ENCODE measurements around the gene SLC4A7. TPM values are rescaled to one million over a fixed set of nuclear protein-coding genes. Genes with fewer than 3 reads are reported as not detected.
A peak's percentile ranks its signal among the peaks of the same experiment; 100 is the strongest.

Gene SLC4A7
- total RNA-seq, 2 experiments from 2014 or later, result 48.0 to 48.8 TPM

GRCh38 chr3:27454914-27455313 is 29.3 kb downstream of the SLC4A7 start:
- ChIA-PET CTCF (interaction anchor here (1.1 to 1.5 kb wide), 2 partner anchors 13 to 43 kb away, joined by 3 to 8 read pairs; no protein-coding TSS in a partner anchor), POLR2A (no interaction called here)
- no peak for TF ChIP-seq CTCF (IDR thresholded peaks at IDR 0.05)
- Mint-ChIP-seq H3K4me1 (ENCODE audit: low read depth) (peaks cover 50% of the 10 kb centered on the region), H3K27ac (peak overlapping the region; percentile 46), H3K4me3 (no peak overlapping the region), H3K36me3 (ENCODE audit: low read depth) (peaks cover 14% of the 10 kb centered on the region), H3K27me3 (no peaks in the 10 kb centered on the region), H3K9me3 (no peaks in the 10 kb centered on the region)
- DNase-seq, result no peak
- intact Hi-C loops (cut with micrococcal nuclease), result no loop called here
- peak; percentile 92 for ATAC-seq

- Mint-ChIP-seq H3K9me3 (no peaks in the 10 kb centered on the region), H3K27me3 (no peaks in the 10 kb centered on the region), H3K4me1 (ENCODE audit: low read depth) (peaks cover 52% of the 10 kb centered on the region), H3K36me3 (ENCODE audit: low read depth) (peaks cover 16% of the 10 kb centered on the region), H3K27ac (peak overlapping the region; percentile 87), H3K4me3 (peak overlapping the region; percentile 25)
- CTCF ChIA-PET, result interaction anchor here (1.1 to 1.5 kb wide), 2 partner anchors 13 to 42 kb away, joined by 3 to 8 read pairs; no protein-coding TSS in a partner anchor
- DNase-seq (no peak), ATAC-seq (peak; percentile 54)
- POLR2A ChIA-PET, result no interaction called here
- intact Hi-C loops (cut with micrococcal nuclease), result no loop called here
- TF ChIP-seq CTCF (IDR thresholded peaks at IDR 0.05), result no peak
Observed at GRCh38 chr3:27454461-27454860, 29.7 kb downstream of the SLC4A7 start.

- DNase-seq (no peak), ATAC-seq (no peak)
- CTCF ChIA-PET, result interaction anchor here (1.2 to 1.9 kb wide), 4 partner anchors 15 to 229 kb away, joined by 3 to 7 read pairs (median 6); no protein-coding TSS in a partner anchor
- H3K36me3 Mint-ChIP-seq (ENCODE audit: low read depth), result peaks cover 21% of the 10 kb centered on the region
- H3K4me1 Mint-ChIP-seq (ENCODE audit: low read depth), result peaks cover 50% of the 10 kb centered on the region
- intact Hi-C loops (cut with micrococcal nuclease), result no loop called here
- no peak for TF ChIP-seq CTCF (IDR thresholded peaks at IDR 0.05)
- no peaks in the 10 kb centered on the region for H3K9me3 Mint-ChIP-seq
- no peak overlapping the region for H3K4me3 Mint-ChIP-seq
- POLR2A ChIA-PET, result interaction anchor here (0.6 kb wide), 2 partner anchors 14 to 50 kb away, joined by 3 read pairs; no protein-coding TSS in a partner anchor
- no peak overlapping the region for H3K27ac Mint-ChIP-seq
- no peaks in the 10 kb centered on the region for H3K27me3 Mint-ChIP-seq
Observed at GRCh38 chr3:27452368-27453090, 31.7 kb downstream of the SLC4A7 start.

- intact Hi-C loops (cut with micrococcal nuclease), result no loop called here
- Mint-ChIP-seq H3K4me1 (ENCODE audit: low read depth) (peaks cover 47% of the 10 kb centered on the region), H3K4me3 (no peak overlapping the region), H3K36me3 (ENCODE audit: low read depth) (peaks cover 24% of the 10 kb centered on the region), H3K9me3 (no peaks in the 10 kb centered on the region), H3K27me3 (no peaks in the 10 kb centered on the region), H3K27ac (no peak overlapping the region)
- ATAC-seq (no peak), DNase-seq (no peak)
- ChIA-PET POLR2A (no interaction called here), CTCF (interaction anchor here (1.2 to 1.5 kb wide), 3 partner anchors 16 to 229 kb away, joined by 3 to 7 read pairs (median 7); no protein-coding TSS in a partner anchor)
- TF ChIP-seq CTCF (IDR thresholded peaks at IDR 0.05), result no peak
Observed at GRCh38 chr3:27451842-27452241, 32.3 kb downstream of the SLC4A7 start.

- no peak for TF ChIP-seq CTCF (IDR thresholded peaks at IDR 0.05)
- intact Hi-C loops (cut with micrococcal nuclease), result no loop called here
- ChIA-PET CTCF (interaction anchor here (0.7 to 1.2 kb wide), 3 partner anchors 93 to 230 kb away, joined by 3 read pairs; no protein-coding TSS in a partner anchor), POLR2A (no interaction called here)
- Mint-ChIP-seq H3K9me3 (no peaks in the 10 kb centered on the region), H3K4me1 (ENCODE audit: low read depth) (peaks cover 41% of the 10 kb centered on the region), H3K27ac (no peak overlapping the region), H3K4me3 (no peak overlapping the region), H3K27me3 (no peaks in the 10 kb centered on the region), H3K36me3 (ENCODE audit: low read depth) (peaks cover 26% of the 10 kb centered on the region)
- ATAC-seq, result no peak
- DNase-seq, result no peak
Observed at GRCh38 chr3:27451251-27451650, 32.9 kb downstream of the SLC4A7 start.
